ENCODE measurements around the gene MSH4.

- no peak for TF ChIP-seq CTCF (IDR thresholded peaks at IDR 0.05)
- TF ChIP-seq POLR2A (IDR thresholded peaks at IDR 0.05), result no peak
Measured at GRCh38 chr1:75771978-75772377, 24.7 kb upstream of the MSH4 start.
